ENCODE data around the gene COL9A3. TPM values are rescaled to one million over a fixed set of nuclear protein-coding genes. Genes with fewer than 3 reads are reported as not detected.
A peak's percentile ranks its signal among the peaks of the same experiment; 100 is the strongest.

COL9A3 gene
- total and polyA plus RNA-seq, 4 experiments from 2014 or later, result 0.41 TPM; not detected in 3

- no peak overlapping the region for H3K4me3 Mint-ChIP-seq
- peaks cover 7 to 53% (median 36%) of the 10 kb centered on the region in 4 donors for H3K4me1 Mint-ChIP-seq
- no peaks in the 10 kb centered on the region for H3K36me3 Mint-ChIP-seq
- ChIA-PET CTCF (ENCODE audit: partially characterized antibody) (interaction anchor here (0.6 kb wide), 1 partner anchor 91 kb away, joined by 4 read pairs; no protein-coding TSS in a partner anchor), POLR2A (ENCODE audit: partially characterized antibody) (no interaction called here)
- no peak overlapping the region for H3K27ac Mint-ChIP-seq
- Histone ChIP-seq H3K27me3 (ENCODE audit: insufficient read depth, low read length) (no peaks in the 10 kb centered on the region), H3K9me3 (ENCODE audit: control insufficient read depth in 1 of 2, low read length in 2 of 2) (no peaks in the 10 kb centered on the region), H3K36me3 (ENCODE audit: insufficient read depth, low read length) (no peaks in the 10 kb centered on the region), H3K27ac (ENCODE audit: low read depth, low read length) (no peak overlapping the region), H3K4me1 (ENCODE audit: insufficient read depth, low read length) (peaks cover 29% of the 10 kb centered on the region), H3K4me3 (ENCODE audit: low read length in 2 of 2) (no peak overlapping the region)
- DNase-seq, result no peak
- intact Hi-C loops (cut with micrococcal nuclease), result no loop called here
- H3K9me3 Mint-ChIP-seq, result peaks cover 0 to 2% (median 0%) of the 10 kb centered on the region in 8 donors
- H3K27me3 Mint-ChIP-seq, result no peaks in the 10 kb centered on the region
Measured at GRCh38 chr20:62771396-62772102, 45.3 kb upstream of the COL9A3 start.

- DNase-seq, result no peak
- Mint-ChIP-seq H3K27me3 (no peaks in the 10 kb centered on the region), H3K9me3 (peaks cover 0 to 2% (median 0%) of the 10 kb centered on the region in 8 donors), H3K4me3 (no peak overlapping the region), H3K4me1 (peaks cover 12 to 59% (median 41%) of the 10 kb centered on the region in 4 donors), H3K27ac (peak overlapping the region in 1 of 7 donors; percentile 73), H3K36me3 (no peaks in the 10 kb centered on the region)
- H3K4me3 ChIP-seq (ENCODE audit: low read length in 2 of 2), result no peak overlapping the region
- H3K27me3 ChIP-seq (ENCODE audit: insufficient read depth, low read length), result no peaks in the 10 kb centered on the region
- CTCF ChIA-PET (ENCODE audit: partially characterized antibody), result no interaction called here
- intact Hi-C loops (cut with micrococcal nuclease), result no loop called here
- H3K9me3 ChIP-seq (ENCODE audit: control insufficient read depth in 1 of 2, low read length in 2 of 2), result no peaks in the 10 kb centered on the region
- peaks cover 34% of the 10 kb centered on the region for H3K4me1 ChIP-seq (ENCODE audit: insufficient read depth, low read length)
- no peak overlapping the region for H3K27ac ChIP-seq (ENCODE audit: low read depth, low read length)
- no peaks in the 10 kb centered on the region for H3K36me3 ChIP-seq (ENCODE audit: insufficient read depth, low read length)
- POLR2A ChIA-PET (ENCODE audit: partially characterized antibody), result interaction anchor here (0.6 to 1.0 kb wide), 2 partner anchors 22 to 31 kb away, joined by 3 read pairs; no protein-coding TSS in a partner anchor
Measured at GRCh38 chr20:62772103-62772611, 44.7 kb upstream of the COL9A3 start.

- Mint-ChIP-seq H3K4me3 (no peak overlapping the region), H3K36me3 (no peaks in the 10 kb centered on the region), H3K27me3 (no peaks in the 10 kb centered on the region), H3K9me3 (peaks cover 0 to 3% (median 0%) of the 10 kb centered on the region in 8 donors), H3K27ac (peak overlapping the region in 4 of 7 donors; percentile 42 to 73 (median 69)), H3K4me1 (peaks cover 15 to 64% (median 44%) of the 10 kb centered on the region in 4 donors)
- H3K36me3 ChIP-seq (ENCODE audit: insufficient read depth, low read length), result no peaks in the 10 kb centered on the region
- no peaks in the 10 kb centered on the region for H3K9me3 ChIP-seq (ENCODE audit: control insufficient read depth in 1 of 2, low read length in 2 of 2)
- H3K4me1 ChIP-seq (ENCODE audit: insufficient read depth, low read length), result peaks cover 38% of the 10 kb centered on the region
- intact Hi-C loops (cut with micrococcal nuclease), result no loop called here
- DNase-seq, result no peak
- CTCF ChIA-PET (ENCODE audit: partially characterized antibody), result no interaction called here
- no peak overlapping the region for H3K27ac ChIP-seq (ENCODE audit: low read depth, low read length)
- no peak overlapping the region for H3K4me3 ChIP-seq (ENCODE audit: low read length in 2 of 2)
- POLR2A ChIA-PET (ENCODE audit: partially characterized antibody), result interaction anchor here (0.6 to 1.0 kb wide), 2 partner anchors 21 to 32 kb away, joined by 3 read pairs; no protein-coding TSS in a partner anchor
- no peaks in the 10 kb centered on the region for H3K27me3 ChIP-seq (ENCODE audit: insufficient read depth, low read length)
Measured at GRCh38 chr20:62772619-62772989, 44.2 kb upstream of the COL9A3 start.

GRCh38 chr20:62772990-62773844 is 43.6 kb upstream of the COL9A3 start:
- no peaks in the 10 kb centered on the region for H3K36me3 ChIP-seq (ENCODE audit: insufficient read depth, low read length)
- ChIA-PET CTCF (ENCODE audit: partially characterized antibody) (interaction anchor here (0.6 kb wide), 1 partner anchor 17 kb away, joined by 3 read pairs; no protein-coding TSS in a partner anchor), POLR2A (ENCODE audit: partially characterized antibody) (interaction anchor here (0.6 to 1.0 kb wide), 2 partner anchors 21 to 32 kb away, joined by 3 read pairs; no protein-coding TSS in a partner anchor)
- no peak overlapping the region for H3K4me3 ChIP-seq (ENCODE audit: low read length in 2 of 2)
- no peaks in the 10 kb centered on the region for H3K9me3 ChIP-seq (ENCODE audit: control insufficient read depth in 1 of 2, low read length in 2 of 2)
- Mint-ChIP-seq H3K27me3 (no peaks in the 10 kb centered on the region), H3K36me3 (no peaks in the 10 kb centered on the region), H3K4me1 (peaks cover 15 to 68% (median 45%) of the 10 kb centered on the region in 4 donors), H3K9me3 (peaks cover 0 to 3% (median 0%) of the 10 kb centered on the region in 8 donors), H3K27ac (peak overlapping the region in 6 of 7 donors; percentile 22 to 83 (median 36)), H3K4me3 (peak overlapping the region in 1 of 8 donors; percentile 31)
- no peak overlapping the region for H3K27ac ChIP-seq (ENCODE audit: low read depth, low read length)
- DNase-seq, result no peak
- peaks cover 38% of the 10 kb centered on the region for H3K4me1 ChIP-seq (ENCODE audit: insufficient read depth, low read length)
- intact Hi-C loops (cut with micrococcal nuclease), result no loop called here
- H3K27me3 ChIP-seq (ENCODE audit: insufficient read depth, low read length), result no peaks in the 10 kb centered on the region

- Mint-ChIP-seq H3K9me3 (peaks cover 0 to 3% (median 0%) of the 10 kb centered on the region in 8 donors), H3K36me3 (no peaks in the 10 kb centered on the region), H3K27ac (peak overlapping the region; percentile 8 to 82 (median 76)), H3K4me1 (peaks cover 15 to 72% (median 45%) of the 10 kb centered on the region in 4 donors), H3K27me3 (no peaks in the 10 kb centered on the region), H3K4me3 (peak overlapping the region in 1 of 8 donors; percentile 5)
- POLR2A ChIA-PET (ENCODE audit: partially characterized antibody), result no interaction called here
- CTCF ChIA-PET (ENCODE audit: partially characterized antibody), result no interaction called here
- Histone ChIP-seq H3K9me3 (ENCODE audit: control insufficient read depth in 1 of 2, low read length in 2 of 2) (no peaks in the 10 kb centered on the region), H3K4me3 (ENCODE audit: low read length in 2 of 2) (no peak overlapping the region), H3K27ac (ENCODE audit: low read depth, low read length) (no peak overlapping the region), H3K36me3 (ENCODE audit: insufficient read depth, low read length) (no peaks in the 10 kb centered on the region), H3K27me3 (ENCODE audit: insufficient read depth, low read length) (no peaks in the 10 kb centered on the region), H3K4me1 (ENCODE audit: insufficient read depth, low read length) (peaks cover 38% of the 10 kb centered on the region)
- intact Hi-C loops (cut with micrococcal nuclease), result no loop called here
- no peak for DNase-seq
Measured at GRCh38 chr20:62773845-62774714, 42.8 kb upstream of the COL9A3 start.

- CTCF ChIA-PET (ENCODE audit: partially characterized antibody), result no interaction called here
Measured at GRCh38 chr20:62774762-62775161, 42.1 kb upstream of the COL9A3 start.

More at GRCh38 chr20:62774762-62775161, 42.1 kb upstream of the COL9A3 start:
- Histone ChIP-seq H3K9me3 (ENCODE audit: control insufficient read depth in 1 of 2, low read length in 2 of 2) (no peaks in the 10 kb centered on the region), H3K27me3 (ENCODE audit: insufficient read depth, low read length) (no peaks in the 10 kb centered on the region), H3K36me3 (ENCODE audit: insufficient read depth, low read length) (no peaks in the 10 kb centered on the region), H3K4me3 (ENCODE audit: low read length in 2 of 2) (no peak overlapping the region), H3K4me1 (ENCODE audit: insufficient read depth, low read length) (peaks cover 38% of the 10 kb centered on the region), H3K27ac (ENCODE audit: low read depth, low read length) (no peak overlapping the region)
- DNase-seq, result no peak
- Mint-ChIP-seq H3K27ac (peak overlapping the region; percentile 31 to 88 (median 81)), H3K9me3 (peaks cover 0 to 3% (median 0%) of the 10 kb centered on the region in 8 donors), H3K36me3 (no peaks in the 10 kb centered on the region), H3K27me3 (no peaks in the 10 kb centered on the region), H3K4me3 (peak overlapping the region in 4 of 8 donors; percentile 25 to 51 (median 43)), H3K4me1 (peaks cover 15 to 68% (median 43%) of the 10 kb centered on the region in 4 donors)
- POLR2A ChIA-PET (ENCODE audit: partially characterized antibody), result interaction anchor here (0.5 to 2.3 kb wide), 3 partner anchors 20 to 61 kb away, joined by 3 to 17 read pairs (median 10); no protein-coding TSS in a partner anchor
- intact Hi-C loops (cut with micrococcal nuclease), result no loop called here
